K562 (cell line): ENCODE measurements around the gene PIGV. TPM values are rescaled to one million over a fixed set of nuclear protein-coding genes. Genes with fewer than 3 reads are reported as not detected.

ENCODE experiments used
- ATAC-seq: fragments of 200-7000 bp; cut with Tn5 transposase; 3 replicates; pipeline ENCODE4 v1.9.1; 2020; ENCODE audit warnings: moderate library complexity
- BruUV-seq: library from RNA; stranded (reverse); fragments of 400-500 nt; replicated peaks from 2 replicates; lab custom pipeline; 2021; lab: Mats Ljungman, UMichigan
- CTCF ChIA-PET: fragments of 300-600 bp; formaldehyde crosslinking; extraction: SDS; loops from one replicate; lab custom pipeline; 2021; ENCODE audit warnings: low intra/inter-chr PET ratio; lab: Yijun Ruan, JAX
- POLR2A ChIA-PET: fragments of 300-600, 350-650 bp; sonication (Branson Sonifier 250); formaldehyde crosslinking; extraction: SDS; loops from one replicate; lab custom pipeline; 2021; ENCODE audit warnings: antibody characterized with exemption, inconsistent platforms; lab: Yijun Ruan, JAX
- DNase-seq, 4 experiments: peaks; one replicate each; pipeline versions ENCODE4 v3.0.0 to v3.0.0-alpha.2; 2011 to 2018; ENCODE audit warnings: low spot score in 3 of 4, mixed read lengths in 3 of 4; ENCODE audit errors: extremely low read depth in 1 of 4
- FAIRE-seq: peaks from 2 replicates; lab custom pipeline; 2011; peaks lifted over from hg19 to GRCh38; lab: Jason Lieb, UNC
- H2AFZ ChIP-seq: 2 replicates; pipeline ENCODE4 v1.6.0; 2011; ENCODE audit warnings: low read depth, low read length, control low read depth, inconsistent platforms
- H3K27ac ChIP-seq: fragments of 200-600 bp; 3 replicates; pipeline ENCODE4 v1.8.0; 2011; ENCODE audit warnings: low read depth, mild to moderate bottlenecking, control low read depth, inconsistent platforms, low read length, moderate library complexity, mixed read lengths; ENCODE audit errors: extremely low read depth
- H3K27me3 ChIP-seq, 2 experiments: fragments of 300-600 bp in 1 of 2; 2 replicates in 1 of 2; 3 replicates in 1 of 2; pipeline versions ENCODE4 v1.6.0 to v1.8.0; 2011; ENCODE audit warnings: inconsistent platforms in 2 of 2, low read length in 2 of 2, mild to moderate bottlenecking in 1 of 2, mixed read lengths in 1 of 2, moderate library complexity in 1 of 2; ENCODE audit not compliant: control insufficient read depth in 2 of 2, insufficient read depth in 2 of 2
- H3K36me3 ChIP-seq: fragments of 300-600 bp; 3 replicates; pipeline ENCODE4 v1.8.0; 2011; ENCODE audit warnings: mild to moderate bottlenecking, low read length, inconsistent platforms; ENCODE audit not compliant: control insufficient read depth, insufficient read depth
- H3K4me1 ChIP-seq, 2 experiments: fragments of 200-600 bp in 1 of 2; replicated peaks in 1 of 2; 2 replicates in 1 of 2; 3 replicates in 1 of 2; pipeline versions ENCODE4 v1.5.1 to v1.8.0; 2011; ENCODE audit warnings: inconsistent platforms in 2 of 2, low read length in 2 of 2, mild to moderate bottlenecking in 1 of 2, mixed read lengths in 1 of 2, moderate library complexity in 1 of 2; ENCODE audit not compliant: control insufficient read depth in 2 of 2, insufficient read depth in 2 of 2
- H3K4me2 ChIP-seq: 2 replicates; pipeline ENCODE4 v1.6.1; 2011; ENCODE audit warnings: low read length, control low read depth, inconsistent platforms, mixed read lengths; ENCODE audit not compliant: insufficient read depth
- H3K4me3 ChIP-seq: fragments of 200-600 bp; sonication (generic), shearing (Covaris generic); 2 replicates; pipeline ENCODE4 v1.5.1; 2016; ENCODE audit warnings: control low read depth, inconsistent platforms
- H3K79me2 ChIP-seq: fragments of 200-600 bp; 3 replicates; pipeline ENCODE4 v1.8.0; 2011; ENCODE audit warnings: low read length, inconsistent platforms; ENCODE audit not compliant: control insufficient read depth, insufficient read depth
- H3K9ac ChIP-seq, 2 experiments: 2 replicates each; pipeline versions ENCODE4 v1.6.0 to v1.6.1; 2011; ENCODE audit warnings: low read depth in 2 of 2, low read length in 2 of 2, control low read depth in 1 of 2, inconsistent platforms in 1 of 2, mild to moderate bottlenecking in 1 of 2, mixed read lengths in 1 of 2; ENCODE audit not compliant: insufficient read depth in 1 of 2
- H3K9me1 ChIP-seq: one replicate; pipeline ENCODE4 v1.6.0; 2011; ENCODE audit warnings: inconsistent platforms, mild to moderate bottlenecking, low read length, moderate library complexity; ENCODE audit not compliant: control insufficient read depth, insufficient read depth
- H3K9me3 ChIP-seq: replicated peaks from 2 replicates; pipeline ENCODE4 v1.5.1; 2011; ENCODE audit warnings: low read depth, low read length, inconsistent platforms; ENCODE audit not compliant: control insufficient read depth, insufficient read depth
- H4K20me1 ChIP-seq: replicated peaks from 2 replicates; pipeline ENCODE4 v1.6.1; 2011; ENCODE audit warnings: low read length, inconsistent platforms, mixed read lengths; ENCODE audit not compliant: control insufficient read depth, insufficient read depth
- BRCA1 ChIP-seq, 2 experiments: fragments of 450-650 bp in 1 of 2; sonication (generic) in 1 of 2; formaldehyde crosslinking in 1 of 2; IDR thresholded peaks; 2 replicates each; pipeline versions ENCODE4 v1.5.0 to v1.6.1; 2017 to 2020; ENCODE audit warnings: mild to moderate bottlenecking in 1 of 2, missing genetic modification reagents in 1 of 2
- CEBPB ChIP-seq: fragments of 450-650 bp; IDR thresholded peaks from 2 replicates; pipeline ENCODE4 v1.6.1; 2016; ENCODE audit warnings: missing genetic modification characterization, missing compliant biosample characterization
- EGR1 ChIP-seq: fragments of 450-650 bp; conservative IDR thresholded peaks from 2 replicates; pipeline ENCODE4 v1.6.1; 2017; ENCODE audit warnings: mild to moderate bottlenecking
- HDAC8 ChIP-seq: fragments of 450-650 bp; IDR thresholded peaks from 2 replicates; pipeline ENCODE4 v1.6.1; 2016; ENCODE audit warnings: mild to moderate bottlenecking, missing genetic modification characterization, moderate library complexity, missing compliant biosample characterization
- MCM5 ChIP-seq: fragments of 450-650 bp; IDR thresholded peaks from 2 replicates; pipeline ENCODE4 v1.6.1; 2016; ENCODE audit warnings: low read depth
- NFE2L1 ChIP-seq: fragments of 450-650 bp; IDR thresholded peaks from 2 replicates; pipeline ENCODE4 v1.6.1; 2016; ENCODE audit warnings: missing genetic modification characterization, low read depth, mild to moderate bottlenecking, missing compliant biosample characterization, moderate library complexity, borderline replicate concordance
- PML ChIP-seq: IDR thresholded peaks from 2 replicates; pipeline ENCODE4 v1.6.1; 2012; ENCODE audit warnings: low read length, inconsistent platforms
- RBM22 ChIP-seq: fragments of 200-400 bp; formaldehyde crosslinking; IDR thresholded peaks from 2 replicates; pipeline ENCODE4 v1.6.1; 2018; ENCODE audit warnings: low read length, low read depth; ENCODE audit not compliant: poor library complexity, severe bottlenecking
- SMARCA4 ChIP-seq: fragments of 450-650 bp; IDR thresholded peaks from 2 replicates; pipeline ENCODE4 v1.6.1; 2016
- SMARCC2 ChIP-seq: fragments of 450-650 bp; IDR thresholded peaks from 2 replicates; pipeline ENCODE4 v1.6.1; 2017; ENCODE audit warnings: antibody characterized with exemption, moderate library complexity, mild to moderate bottlenecking, low read depth
- STAT5A ChIP-seq: IDR thresholded peaks from 2 replicates; pipeline ENCODE4 v1.6.1; 2012; ENCODE audit warnings: low read length, inconsistent platforms, borderline replicate concordance
- ZFP36 ChIP-seq: fragments of 150-350 bp; IDR thresholded peaks from 2 replicates; pipeline ENCODE4 v1.6.1; 2018; ENCODE audit warnings: low read length, low read depth; ENCODE audit not compliant: partially characterized antibody
- ZNF146 ChIP-seq: IDR thresholded peaks from one replicate; pipeline ENCODE4 v1.6.1; 2018; ENCODE audit warnings: missing compliant biosample characterization; ENCODE audit not compliant: unreplicated experiment
- ZNF589 ChIP-seq: fragments of 200-800 bp; sonication (Bioruptor generic); IDR thresholded peaks from 2 replicates; pipeline ENCODE4 v1.6.1; 2016; ENCODE audit warnings: low read depth, missing genetic modification characterization, missing compliant biosample characterization
- in situ Hi-C: fragments of 300-500 bp; cut with MboI; formaldehyde crosslinking; loops from 4 replicates; pipeline ENCODE4 v1.15.0; 2018; ENCODE audit warnings: inconsistent platforms, mixed read lengths
- intact Hi-C: fragments of 100-400 bp; cut with micrococcal nuclease; formaldehyde crosslinking; loops from 2 replicates; pipeline ENCODE4 v1.14.2; 2022
- polyA plus RNA-seq, 8 experiments: library from polyadenylated mRNA; depleted of rRNA in 4 of 8; stranded (reverse) in 5 of 8; unstranded in 3 of 8; fragments of >200 nt; fragmentation: Nextera tagmentation in 2 of 8; fragmentation: Illumina TruSeq in 1 of 8; extraction: Ambion mirVana in 2 of 8; extraction: Trizol in 1 of 8; gene quantifications; 2 replicates each; pipeline versions ENCODE4 v1.2.1 to v1.2.3, GENCODE V29; 2011 to 2014; ENCODE audit warnings: inconsistent platforms in 1 of 8, missing spikeins in 1 of 8
- total RNA-seq, 7 experiments: library from RNA; depleted of rRNA in 6 of 7; stranded (reverse); fragments of >200 nt in 6 of 7; fragmentation: Illumina TruSeq in 2 of 7; extraction: Trizol in 2 of 7; gene quantifications; 2 replicates each; pipeline versions ENCODE4 v1.2.1 to v1.2.3, GENCODE V29; 2011 to 2021; ENCODE audit warnings: low replicate concordance in 1 of 7
- TF ChIP-seq, protein P1 (sequence below): fragments of 250-450 bp; sonication (Bioruptor Pico); IDR thresholded peaks from 2 replicates; pipeline ENCODE4 v1.4.0; 2020; ENCODE audit warnings: borderline replicate concordance

PIGV gene
- total and polyA plus RNA-seq, 9 of the 15 experiments (the other 6 are each of a cell fraction or from before 2014, with no cell fraction given): 8.4 to 21.8 (median 11.7) TPM

DNA sequence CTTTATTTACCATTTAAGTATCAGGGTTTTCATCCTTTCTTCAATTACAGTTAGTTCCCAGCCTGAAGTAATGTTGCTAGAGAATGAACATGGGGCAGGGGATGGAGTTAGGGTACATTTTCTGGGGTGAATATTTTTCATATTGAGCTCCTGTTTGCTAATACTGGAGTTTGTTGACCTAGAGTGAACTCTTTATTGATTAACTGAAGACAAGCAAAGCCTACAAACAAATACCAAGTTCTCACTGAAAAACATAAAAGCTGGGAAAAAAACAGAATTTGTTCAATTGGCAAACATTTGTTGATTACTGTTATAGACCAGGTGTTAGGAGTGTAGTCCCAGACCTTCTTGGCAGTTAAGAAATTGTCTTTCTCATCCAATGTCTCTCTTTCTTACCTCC lies 28.2 kb upstream of the PIGV start:
- Histone ChIP-seq H3K9ac (no peak overlapping the region), H3K9me3 (no peaks in the 10 kb centered on the region), H3K79me2 (peaks cover 50% of the 10 kb centered on the region), H3K36me3 (peaks cover 90% of the 10 kb centered on the region), H3K4me1 (no peaks in the 10 kb centered on the region), H4K20me1 (0 out of 2 replicates have a peak, but pooled peaks cover 4% of the 10 kb centered on the region), H3K4me2 (no peak overlapping the region), H2AFZ (no peak overlapping the region), H3K27me3 (no peaks in the 10 kb centered on the region), H3K9me1 (peaks cover 7% of the 10 kb centered on the region), H3K4me3 (no peak overlapping the region), H3K27ac (no peak overlapping the region)
- FAIRE-seq: no peak
- no peak for DNase-seq
- no peak for ATAC-seq
- ChIA-PET POLR2A (interaction anchor here (0.7 to 3.6 kb wide), 8 partner anchors 9 to 62 kb away, joined by 3 to 15 read pairs (median 7); partner anchors contain the start of gene PIGV), CTCF (no interaction called here)
- intact Hi-C loops: no loop called here
- BruUV-seq: no TSS peak
- in situ Hi-C loops: no loop called here
- TF ChIP-seq HDAC8 (tag) (no peak), MCM5 (no peak), NFE2L1 (no peak), SMARCA4 (no peak), PML (no peak), SMARCC2 (no peak), EGR1 (no peak), BRCA1 (IDR thresholded peaks at IDR 0.05) (no peak), BRCA1 (CRISPR knock-in tag; IDR thresholded peaks at IDR 0.05) (no peak), RBM22 (no peak), ZNF146 (CRISPR knock-in tag) (no peak), ZNF589 (CRISPR knock-in tag) (no peak), CEBPB (tag) (no peak), ZFP36 (no peak), STAT5A (no peak)
- TF ChIP-seq, protein P1, sequence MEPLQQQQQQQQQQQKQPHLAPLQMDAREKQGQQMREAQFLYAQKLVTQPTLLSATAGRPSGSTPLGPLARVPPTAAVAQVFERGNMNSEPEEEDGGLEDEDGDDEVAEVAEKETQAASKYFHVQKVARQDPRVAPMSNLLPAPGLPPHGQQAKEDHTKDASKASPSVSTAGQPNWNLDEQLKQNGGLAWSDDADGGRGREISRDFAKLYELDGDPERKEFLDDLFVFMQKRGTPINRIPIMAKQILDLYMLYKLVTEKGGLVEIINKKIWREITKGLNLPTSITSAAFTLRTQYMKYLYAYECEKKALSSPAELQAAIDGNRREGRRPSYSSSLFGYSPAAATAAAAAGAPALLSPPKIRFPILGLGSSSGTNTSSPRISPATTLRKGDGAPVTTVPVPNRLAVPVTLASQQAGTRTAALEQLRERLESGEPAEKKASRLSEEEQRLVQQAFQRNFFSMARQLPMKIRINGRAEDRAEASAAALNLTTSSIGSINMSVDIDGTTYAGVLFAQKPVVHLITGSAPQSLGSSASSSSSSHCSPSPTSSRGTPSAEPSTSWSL (CRISPR knock-in tag): no peak
